Breast epithelium (tissue), 4 donors: ENCODE measurements around the gene PCDHB16. TPM values are rescaled to one million over a fixed set of nuclear protein-coding genes. Genes with fewer than 3 reads are reported as not detected.
A peak's percentile ranks its signal among the peaks of the same experiment; 100 is the strongest.
"Not testable (repeated sequence)": the region's sequence is repeated elsewhere in the genome, so short reads cannot be mapped to it uniquely, and the experiment has no call there.

Source experiments
- DNase-seq, 2 donors: peaks; one replicate each; pipeline ENCODE4 v3.0.0-alpha.2; 2019; ENCODE audit warnings: low spot score in 2 of 2
- H3K27ac ChIP-seq, 2 donors: fragments of 200-600 bp; sonication (generic) in 1 of 2; one replicate each; pipeline ENCODE4 v1.5.1; 2016 to 2019; ENCODE audit warnings: mild to moderate bottlenecking in 1 of 2
- H3K27me3 ChIP-seq, 2 donors: fragments of 200-600 bp; sonication (generic) in 1 of 2; one replicate each; pipeline versions ENCODE4 v1.5.1 to v1.6.0; 2017 to 2019; ENCODE audit warnings: control low read depth in 1 of 2, mild to moderate bottlenecking in 1 of 2
- H3K36me3 ChIP-seq: fragments of 200-600 bp; one replicate; pipeline ENCODE4 v1.5.1; 2019
- H3K4me1 ChIP-seq, 2 donors: fragments of 200-600 bp; sonication (generic); one replicate each; pipeline ENCODE4 v1.5.1; 2016 to 2019; ENCODE audit warnings: control low read depth in 1 of 2
- H3K4me3 ChIP-seq, 3 donors: fragments of 200-600 bp; sonication (generic); 1 replicate in 2 of 3; 2 replicates in 1 of 3; pipeline ENCODE4 v1.5.1; 2016 to 2019; ENCODE audit warnings: mild to moderate bottlenecking in 3 of 3, moderate library complexity in 2 of 3
- H3K9me3 ChIP-seq, 2 donors: fragments of 200-600 bp; sonication (generic) in 1 of 2; one replicate each; pipeline ENCODE4 v1.5.1; 2016 to 2019; ENCODE audit warnings: control low read depth in 1 of 2
- POLR2A ChIP-seq: fragments of 450-650 bp; IDR thresholded peaks from one replicate; pipeline ENCODE4 v1.6.1; 2016; ENCODE audit warnings: antibody characterized with exemption, mild to moderate bottlenecking, moderate library complexity
- POLR2AphosphoS5 ChIP-seq, 3 donors: sonication (generic); formaldehyde crosslinking; IDR thresholded peaks; one replicate each; pipeline ENCODE4 v1.6.1; 2017; ENCODE audit warnings: antibody characterized with exemption in 3 of 3
- intact Hi-C: fragments of 100-400 bp; cut with DNase I; formaldehyde crosslinking; loops from one replicate; pipeline ENCODE4 v1.15.1; 2023; ENCODE audit warnings: low total_unique reads
- total RNA-seq, 3 donors: library from RNA; depleted of rRNA; stranded (reverse); fragments of >200 nt; gene quantifications; one replicate each; pipeline ENCODE4 v1.1.0, GENCODE V29; 2016
- TF ChIP-seq, protein P1 (sequence below), 3 donors: fragments of 450-650 bp; IDR thresholded peaks; one replicate each; pipeline ENCODE4 v1.5.1; 2016 to 2017; ENCODE audit warnings: antibody characterized with exemption in 3 of 3, mild to moderate bottlenecking in 3 of 3, moderate library complexity in 3 of 3

PCDHB16 gene
- total RNA-seq, 3 donors from 2014 or later: 4.3 to 11.8 (median 6.3) TPM

DNA sequence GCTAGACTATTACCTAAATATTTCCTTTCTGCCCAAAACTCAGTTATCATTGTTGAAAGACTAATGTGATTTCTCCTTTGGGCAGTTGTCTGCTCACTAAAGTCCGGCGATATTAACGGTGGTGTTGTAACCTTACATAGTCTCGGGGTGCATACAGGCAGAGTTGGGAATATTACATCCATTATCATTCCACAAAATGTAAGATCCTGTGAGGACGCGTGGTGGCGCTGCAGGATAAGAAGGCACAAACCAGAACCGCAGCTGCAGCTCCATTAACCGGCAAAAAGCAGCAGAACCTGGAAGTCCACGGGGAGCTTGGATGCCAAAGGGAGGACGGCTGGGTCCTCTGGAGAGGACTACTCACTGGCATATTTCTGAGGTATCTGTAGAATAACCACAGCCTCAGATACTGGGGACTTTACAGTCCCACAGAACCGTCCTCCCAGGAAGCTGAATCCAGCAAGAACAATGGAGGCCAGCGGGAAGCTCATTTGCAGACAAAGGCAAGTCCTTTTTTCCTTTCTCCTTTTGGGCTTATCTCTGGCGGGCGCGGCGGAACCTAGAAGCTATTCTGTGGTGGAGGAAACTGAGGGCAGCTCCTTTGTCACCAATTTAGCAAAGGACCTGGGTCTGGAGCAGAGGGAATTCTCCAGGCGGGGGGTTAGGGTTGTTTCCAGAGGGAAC is 31.6 kb downstream of the PCDHB16 start, which contains the start of gene PCDHB13:
Gene PCDHB13 (plus strand): TSS at position 264 of the 684 bp plus-strand sequence. CDS start 205 bp downstream, at position 469.
- TF ChIP-seq, protein P1, sequence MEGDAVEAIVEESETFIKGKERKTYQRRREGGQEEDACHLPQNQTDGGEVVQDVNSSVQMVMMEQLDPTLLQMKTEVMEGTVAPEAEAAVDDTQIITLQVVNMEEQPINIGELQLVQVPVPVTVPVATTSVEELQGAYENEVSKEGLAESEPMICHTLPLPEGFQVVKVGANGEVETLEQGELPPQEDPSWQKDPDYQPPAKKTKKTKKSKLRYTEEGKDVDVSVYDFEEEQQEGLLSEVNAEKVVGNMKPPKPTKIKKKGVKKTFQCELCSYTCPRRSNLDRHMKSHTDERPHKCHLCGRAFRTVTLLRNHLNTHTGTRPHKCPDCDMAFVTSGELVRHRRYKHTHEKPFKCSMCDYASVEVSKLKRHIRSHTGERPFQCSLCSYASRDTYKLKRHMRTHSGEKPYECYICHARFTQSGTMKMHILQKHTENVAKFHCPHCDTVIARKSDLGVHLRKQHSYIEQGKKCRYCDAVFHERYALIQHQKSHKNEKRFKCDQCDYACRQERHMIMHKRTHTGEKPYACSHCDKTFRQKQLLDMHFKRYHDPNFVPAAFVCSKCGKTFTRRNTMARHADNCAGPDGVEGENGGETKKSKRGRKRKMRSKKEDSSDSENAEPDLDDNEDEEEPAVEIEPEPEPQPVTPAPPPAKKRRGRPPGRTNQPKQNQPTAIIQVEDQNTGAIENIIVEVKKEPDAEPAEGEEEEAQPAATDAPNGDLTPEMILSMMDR (IDR thresholded peaks at IDR 0.05): peak in 2 of 3 donors; percentile 21 to 29
- H3K27ac ChIP-seq, H3K36me3 ChIP-seq, H3K27me3 ChIP-seq, H3K4me1 ChIP-seq, DNase-seq, intact Hi-C loops: not testable (repeated sequence)
- Histone ChIP-seq H3K9me3 (peaks cover 66 to 93% of the 10 kb centered on the region in 2 donors), H3K4me3 (peak within 1 kb of the TSS in 1 of 3 donors; percentile 19)

DNA sequence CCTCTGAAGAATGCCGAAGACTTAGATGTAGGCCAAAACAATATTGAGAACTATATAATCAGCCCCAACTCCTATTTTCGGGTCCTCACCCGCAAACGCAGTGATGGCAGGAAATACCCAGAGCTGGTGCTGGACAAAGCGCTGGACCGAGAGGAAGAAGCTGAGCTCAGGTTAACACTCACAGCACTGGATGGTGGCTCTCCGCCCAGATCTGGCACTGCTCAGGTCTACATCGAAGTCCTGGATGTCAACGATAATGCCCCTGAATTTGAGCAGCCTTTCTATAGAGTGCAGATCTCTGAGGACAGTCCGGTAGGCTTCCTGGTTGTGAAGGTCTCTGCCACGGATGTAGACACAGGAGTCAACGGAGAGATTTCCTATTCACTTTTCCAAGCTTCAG is 32.4 kb downstream of the PCDHB16 start:
- DNase-seq, H3K27ac ChIP-seq, intact Hi-C loops, H3K4me1 ChIP-seq, H3K36me3 ChIP-seq, H3K27me3 ChIP-seq: not testable (repeated sequence)
- H3K9me3 ChIP-seq: peaks cover 66 to 93% of the 10 kb centered on the region in 2 donors
- H3K4me3 ChIP-seq: peak overlapping the region in 1 of 3 donors; percentile 11

DNA sequence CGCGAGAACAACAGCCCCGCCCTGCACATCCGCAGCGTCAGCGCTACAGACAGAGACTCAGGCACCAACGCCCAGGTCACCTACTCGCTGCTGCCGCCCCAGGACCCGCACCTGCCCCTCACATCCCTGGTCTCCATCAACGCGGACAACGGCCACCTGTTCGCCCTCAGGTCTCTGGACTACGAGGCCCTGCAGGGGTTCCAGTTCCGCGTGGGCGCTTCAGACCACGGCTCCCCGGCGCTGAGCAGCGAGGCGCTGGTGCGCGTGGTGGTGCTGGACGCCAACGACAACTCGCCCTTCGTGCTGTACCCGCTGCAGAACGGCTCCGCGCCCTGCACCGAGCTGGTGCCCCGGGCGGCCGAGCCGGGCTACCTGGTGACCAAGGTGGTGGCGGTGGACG is 33.3 kb downstream of the PCDHB16 start:
- intact Hi-C loops, H3K4me1 ChIP-seq, H3K4me3 ChIP-seq, H3K27ac ChIP-seq, DNase-seq, H3K27me3 ChIP-seq, H3K36me3 ChIP-seq: not testable (repeated sequence)
- peaks cover 61 to 93% of the 10 kb centered on the region in 2 donors for H3K9me3 ChIP-seq

DNA sequence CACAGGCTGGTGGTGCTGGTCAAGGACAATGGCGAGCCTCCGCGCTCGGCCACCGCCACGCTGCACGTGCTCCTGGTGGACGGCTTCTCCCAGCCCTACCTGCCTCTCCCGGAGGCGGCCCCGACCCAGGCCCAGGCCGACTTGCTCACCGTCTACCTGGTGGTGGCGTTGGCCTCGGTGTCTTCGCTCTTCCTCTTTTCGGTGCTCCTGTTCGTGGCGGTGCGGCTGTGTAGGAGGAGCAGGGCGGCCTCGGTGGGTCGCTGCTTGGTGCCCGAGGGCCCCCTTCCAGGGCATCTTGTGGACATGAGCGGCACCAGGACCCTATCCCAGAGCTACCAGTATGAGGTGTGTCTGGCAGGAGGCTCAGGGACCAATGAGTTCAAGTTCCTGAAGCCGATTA is 33.8 kb downstream of the PCDHB16 start:
- H3K4me1 ChIP-seq, H3K27ac ChIP-seq, DNase-seq, H3K36me3 ChIP-seq, H3K4me3 ChIP-seq, H3K27me3 ChIP-seq, intact Hi-C loops: not testable (repeated sequence)
- peaks cover 61 to 94% of the 10 kb centered on the region in 2 donors for H3K9me3 ChIP-seq

DNA sequence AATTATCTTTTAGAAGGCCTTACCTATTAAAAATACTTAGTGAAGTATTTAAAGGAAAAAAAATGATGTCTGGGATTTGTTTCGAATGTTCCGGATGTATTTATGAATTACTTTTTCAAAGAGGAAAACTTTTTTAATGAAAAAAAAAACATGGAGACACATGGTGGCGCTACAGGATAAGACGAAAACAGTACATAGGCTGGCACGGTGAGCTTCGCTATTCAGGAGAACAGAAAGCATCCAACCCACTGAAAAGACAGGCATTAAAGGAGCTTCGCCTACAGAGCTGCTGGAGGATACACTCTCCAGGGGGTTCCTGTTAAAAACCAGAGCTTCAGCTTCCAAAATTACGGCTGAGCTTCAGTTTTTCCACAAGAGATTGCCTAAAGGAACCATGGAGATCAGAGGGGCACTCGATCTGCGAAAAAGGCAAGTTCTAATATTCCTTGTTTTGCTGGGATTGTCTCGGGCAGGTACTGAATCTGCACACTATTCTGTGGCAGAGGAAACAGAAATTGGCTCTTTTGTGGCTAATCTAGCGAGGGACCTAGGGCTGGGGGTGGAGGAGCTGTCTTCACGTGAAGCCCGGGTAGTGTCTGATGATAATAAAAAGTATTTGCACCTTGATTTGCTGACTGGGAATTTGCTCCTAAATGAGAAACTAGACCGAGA is 41.1 kb downstream of the PCDHB16 start, which contains the start of gene PCDHB14:
Gene PCDHB14 (plus strand): TSS at position 232 of the 672 bp plus-strand sequence. CDS start 163 bp downstream, at position 395.
- DNase-seq: no peak
- no peak for TF ChIP-seq POLR2AphosphoS5 (IDR thresholded peaks at IDR 0.05)
- TF ChIP-seq POLR2A: no peak
- TF ChIP-seq, protein P1 (IDR thresholded peaks at IDR 0.05): no peak
- H3K4me3 ChIP-seq: peak within 1 kb of the TSS in 2 of 3 donors; percentile 34 to 53
- H3K4me1 ChIP-seq: no peaks in the 10 kb centered on the region
- peaks cover 68 to 98% of the 10 kb centered on the region in 2 donors for H3K9me3 ChIP-seq
- intact Hi-C loops: no loop called here
- no peak within 1 kb of the TSS for H3K27ac ChIP-seq
- H3K36me3 ChIP-seq: no peaks in the 10 kb centered on the region
- H3K27me3 ChIP-seq: no peaks in the 10 kb centered on the region

DNA sequence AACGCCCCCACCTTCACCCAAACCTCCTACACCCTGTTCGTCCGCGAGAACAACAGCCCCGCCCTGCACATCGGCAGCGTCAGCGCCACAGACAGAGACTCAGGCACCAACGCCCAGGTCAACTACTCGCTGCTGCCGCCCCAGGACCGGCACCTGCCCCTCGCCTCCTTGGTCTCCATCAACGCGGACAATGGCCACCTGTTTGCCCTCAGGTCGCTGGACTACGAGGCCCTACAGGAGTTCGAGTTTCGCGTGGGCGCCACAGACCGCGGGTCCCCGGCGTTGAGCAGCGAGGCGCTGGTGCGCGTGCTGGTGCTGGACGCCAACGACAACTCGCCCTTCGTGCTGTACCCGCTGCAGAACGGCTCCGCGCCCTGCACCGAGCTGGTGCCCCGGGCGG is 42.7 kb downstream of the PCDHB16 start:
- H3K4me1 ChIP-seq, H3K36me3 ChIP-seq, H3K27ac ChIP-seq, H3K27me3 ChIP-seq, DNase-seq, intact Hi-C loops: not testable (repeated sequence)
- Histone ChIP-seq H3K4me3 (peak overlapping the region in 1 of 3 donors; percentile 16), H3K9me3 (peaks cover 54 to 91% of the 10 kb centered on the region in 2 donors)

DNA sequence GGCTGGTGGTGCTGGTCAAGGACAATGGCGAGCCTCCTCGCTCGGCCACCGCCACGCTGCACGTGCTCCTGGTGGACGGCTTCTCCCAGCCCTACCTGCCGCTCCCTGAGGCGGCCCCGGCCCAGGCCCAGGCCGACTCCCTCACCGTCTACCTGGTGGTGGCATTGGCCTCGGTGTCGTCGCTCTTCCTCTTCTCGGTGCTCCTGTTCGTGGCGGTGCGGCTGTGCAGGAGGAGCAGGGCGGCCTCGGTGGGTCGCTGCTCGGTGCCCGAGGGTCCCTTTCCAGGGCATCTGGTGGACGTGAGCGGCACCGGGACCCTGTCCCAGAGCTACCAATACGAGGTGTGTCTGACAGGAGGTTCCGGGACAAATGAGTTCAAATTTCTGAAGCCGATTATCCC is 43.2 kb downstream of the PCDHB16 start:
- H3K36me3 ChIP-seq, H3K4me3 ChIP-seq, H3K27ac ChIP-seq, H3K27me3 ChIP-seq, intact Hi-C loops, H3K4me1 ChIP-seq, DNase-seq: not testable (repeated sequence)
- peaks cover 53 to 89% of the 10 kb centered on the region in 2 donors for H3K9me3 ChIP-seq
